AG20443 (cell line): ENCODE measurements around the gene ATG4A.
A peak's percentile ranks its signal among the peaks of the same experiment; 100 is the strongest.

Experiments
- DNase-seq: peaks from one replicate; pipeline ENCODE4 v3.0.0; 2012; ENCODE audit warnings: low spot score, mixed read lengths

ATG4A gene

DNA sequence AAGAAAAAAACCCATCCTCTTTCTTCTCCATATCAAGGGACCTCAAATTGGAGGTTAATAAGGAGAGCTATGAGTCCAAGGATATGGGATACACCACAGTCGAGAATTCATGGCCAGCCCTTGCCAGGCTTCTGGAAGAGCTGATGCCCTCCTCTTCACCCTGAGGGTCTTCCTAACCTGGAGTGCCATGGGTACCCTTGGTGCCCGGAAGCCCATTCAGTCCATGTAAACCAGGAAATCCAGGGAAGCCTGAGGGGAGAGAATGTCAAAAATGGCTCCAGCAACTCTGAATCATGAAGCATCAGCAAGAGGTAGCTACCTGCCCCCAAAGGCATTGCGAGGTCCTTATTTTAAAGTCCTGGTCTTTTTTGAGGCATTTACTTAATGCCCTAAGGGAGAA, 78.2 kb downstream of the ATG4A start:
- DNase-seq, result no peak

DNA sequence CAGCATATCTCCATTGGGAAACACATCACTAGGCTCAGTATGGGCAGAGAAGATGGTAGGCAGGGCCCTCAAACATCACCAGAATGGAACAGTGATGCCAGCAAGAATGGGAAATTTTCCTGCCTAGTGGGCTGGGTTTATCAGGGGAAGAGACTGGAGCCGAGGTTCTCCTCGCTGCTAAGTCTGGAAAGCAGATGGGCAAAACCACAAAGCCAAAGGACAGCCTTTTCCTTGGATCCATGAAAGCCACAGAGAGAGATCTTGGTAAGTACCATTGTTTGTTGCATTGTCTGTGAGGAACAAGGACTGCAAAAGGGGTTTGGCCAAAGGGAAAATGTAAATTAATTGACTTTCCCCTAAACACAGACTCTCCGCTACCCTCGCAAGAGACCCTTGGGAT, 80.1 kb downstream of the ATG4A start:
- no peak for DNase-seq

DNA sequence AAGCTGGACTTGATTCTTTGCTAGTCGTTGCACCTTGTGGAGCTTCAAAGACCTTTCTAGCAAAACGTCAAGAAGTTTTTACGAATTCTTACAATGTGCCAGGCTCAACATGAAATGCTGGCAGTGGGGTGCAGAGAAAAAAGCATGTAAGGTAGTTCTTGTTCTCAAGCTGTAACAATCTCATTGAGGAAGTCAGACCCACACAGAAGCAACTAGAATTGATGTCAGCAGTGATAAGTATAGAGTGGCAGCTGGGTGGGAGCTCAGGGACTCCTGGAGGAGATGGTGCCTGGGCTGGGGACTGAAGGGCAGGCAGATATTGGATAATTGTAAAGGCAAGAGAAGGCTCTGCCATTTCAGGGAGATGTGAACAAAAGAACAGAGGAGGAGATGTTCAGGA, 82.3 kb downstream of the ATG4A start:
- no peak for DNase-seq

DNA sequence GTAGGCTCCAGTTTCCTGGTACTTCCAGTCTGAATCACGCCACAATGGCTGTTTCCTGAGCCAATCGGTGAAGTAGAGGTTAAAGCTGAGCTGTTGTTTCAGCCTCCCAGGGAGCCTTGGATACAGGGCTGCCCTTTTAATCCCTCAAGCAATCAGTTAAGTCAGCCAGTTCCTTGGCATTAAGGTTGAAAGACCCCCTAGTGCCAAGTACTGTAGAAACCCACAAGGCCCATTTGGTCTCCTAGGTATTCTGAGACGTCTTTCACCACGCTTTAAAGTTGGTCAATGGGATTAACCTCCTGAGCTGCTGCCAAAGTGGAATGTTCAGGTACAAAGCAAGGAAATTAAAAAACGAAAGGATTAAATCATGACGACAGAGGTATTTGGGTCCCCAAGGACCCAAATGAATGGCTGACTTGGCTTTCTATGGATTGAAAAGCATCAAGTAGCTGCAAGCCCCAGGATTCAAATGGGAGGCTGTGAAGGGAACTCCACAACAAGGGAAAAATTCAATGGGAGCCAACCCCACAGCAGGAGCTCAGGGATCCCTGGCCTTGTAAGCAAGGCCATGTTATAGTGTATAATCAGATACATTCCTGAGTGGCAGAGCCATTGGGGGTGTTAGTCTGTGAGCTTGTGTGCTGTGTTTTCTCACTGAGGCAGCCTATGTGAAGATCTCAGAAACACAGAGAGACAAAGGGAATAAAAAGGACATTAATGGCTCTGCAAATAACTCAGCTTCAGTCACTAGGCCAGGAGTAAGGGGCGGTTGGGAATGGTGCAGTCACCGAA, 86.0 kb downstream of the ATG4A start:
- DNase-seq, result no peak

DNA sequence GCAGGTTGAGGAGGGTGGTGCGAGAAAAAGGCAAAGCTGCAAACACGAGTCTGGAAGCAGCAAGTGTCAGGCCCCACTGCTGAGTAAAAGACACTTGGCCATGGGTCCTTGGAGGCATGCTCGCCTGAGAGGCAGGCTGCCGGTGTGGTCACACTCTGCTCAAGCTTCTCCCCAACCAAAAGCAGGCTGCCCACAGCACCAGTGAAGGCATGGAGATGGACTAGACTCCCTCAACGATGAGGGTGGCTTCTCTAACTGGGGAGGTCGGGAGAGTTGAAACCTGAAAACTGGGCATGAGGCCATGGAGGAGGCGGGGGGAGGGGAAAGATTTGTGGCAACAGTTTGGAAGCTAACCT, 86.5 kb downstream of the ATG4A start:
- DNase-seq, result no peak

DNA sequence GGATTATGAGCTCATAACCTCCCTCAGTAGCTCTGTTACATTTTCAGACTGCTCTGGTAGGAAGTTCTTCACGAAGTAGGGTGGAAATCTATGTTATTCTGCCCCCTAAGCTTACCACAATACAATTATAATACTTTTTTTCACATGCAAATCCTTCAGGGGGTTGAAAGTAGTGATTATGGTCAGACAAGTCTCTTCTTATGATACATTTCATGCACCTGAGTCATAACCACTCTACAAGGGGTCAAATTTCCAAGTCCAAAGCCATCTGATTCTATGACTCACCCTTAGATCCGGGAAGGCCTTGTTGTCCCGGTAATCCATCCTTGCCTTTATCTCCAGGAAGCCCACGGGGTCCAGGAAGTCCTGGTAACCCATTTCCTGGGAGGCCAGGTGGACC, 95.2 kb downstream of the ATG4A start:
- peak; percentile 21 for DNase-seq

DNA sequence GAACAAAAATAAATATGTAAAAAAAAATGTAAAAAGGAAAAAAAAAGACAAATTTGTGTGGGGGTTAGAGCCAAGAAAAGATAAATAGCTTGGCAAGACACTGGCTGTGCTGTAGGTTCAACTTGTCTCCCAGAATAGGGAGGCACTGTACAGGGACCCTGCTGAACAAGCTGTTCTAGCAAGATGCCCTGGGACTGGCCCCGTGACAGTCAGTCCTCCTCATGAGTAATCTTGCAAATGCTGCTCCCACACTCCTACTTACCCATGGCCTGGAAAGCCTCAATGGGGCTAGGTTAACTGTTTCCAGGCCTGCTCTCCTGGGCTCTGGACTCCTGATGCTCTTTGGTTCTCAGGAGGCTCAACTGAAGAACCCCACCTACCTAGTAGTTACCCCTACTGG, 106.8 kb downstream of the ATG4A start:
- no peak for DNase-seq

DNA sequence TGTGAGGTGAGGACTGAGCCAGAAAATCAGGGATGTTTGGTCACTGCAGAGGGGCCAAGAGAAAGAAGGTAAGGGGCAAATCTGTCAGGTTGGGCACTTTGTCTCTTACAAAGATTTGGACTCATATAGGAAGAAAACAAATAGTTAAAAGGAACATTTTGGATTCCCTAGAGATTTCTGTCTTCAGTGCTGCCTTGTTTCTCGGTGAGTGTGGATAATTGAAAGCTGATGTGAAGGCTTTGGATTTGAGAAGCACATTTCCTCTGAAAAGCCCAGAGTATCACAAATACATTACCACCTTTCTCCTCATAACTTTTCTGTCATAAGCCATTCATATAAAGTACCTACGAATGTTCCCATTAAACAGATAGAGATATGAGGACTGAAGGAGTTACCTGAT, 107.5 kb downstream of the ATG4A start:
- no peak for DNase-seq

DNA sequence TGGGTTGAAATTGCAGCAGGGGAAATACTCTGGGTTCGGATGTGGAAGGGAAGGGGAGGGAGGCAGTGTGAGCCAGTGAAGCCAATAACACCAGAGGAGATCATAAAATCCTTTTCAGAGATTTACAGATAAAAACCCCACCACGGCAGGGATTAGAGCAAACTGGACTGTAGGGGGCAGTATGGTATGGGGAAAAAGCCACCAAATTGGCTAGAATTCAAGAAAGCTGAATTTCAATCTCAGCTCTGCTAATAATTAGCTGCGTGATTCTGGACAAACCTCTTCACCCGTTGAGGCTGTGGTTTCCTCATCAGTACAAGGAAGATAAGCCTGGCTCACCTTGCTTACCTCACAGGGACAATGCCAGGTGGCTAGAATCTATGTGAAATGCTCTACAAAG, 108.1 kb downstream of the ATG4A start:
- peak; percentile 17 for DNase-seq

DNA sequence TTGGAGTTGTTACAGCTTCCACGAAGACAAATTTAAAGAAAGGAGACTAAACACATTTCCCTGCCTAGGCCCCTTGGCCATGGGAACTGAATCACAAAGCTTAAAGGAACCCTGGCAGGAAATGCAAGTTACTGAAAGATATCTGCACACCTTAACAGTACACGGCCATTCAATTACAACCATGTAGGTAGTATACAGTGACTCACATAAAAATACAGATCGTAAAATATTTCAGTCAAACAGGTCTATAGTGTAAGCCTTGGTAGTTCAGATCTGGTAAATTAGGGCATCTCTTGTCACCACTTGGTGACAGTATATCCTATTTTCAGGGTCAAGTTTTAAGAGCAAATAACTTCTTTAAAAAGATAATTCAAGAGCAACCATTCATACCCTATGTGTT, 112.0 kb downstream of the ATG4A start:
- no peak for DNase-seq
